OCI-LY1 (cell line): ENCODE results near the gene FOXO3.

Source experiments
- H2AFZ ChIP-seq: fragments of 200-600 bp; sonication (generic), shearing (Covaris generic); 2 replicates; pipeline ENCODE4 v1.6.0; 2014; ENCODE audit warnings: antibody characterized with exemption, mild to moderate bottlenecking, low read length
- H3F3A ChIP-seq: fragments of 200-600 bp; sonication (generic), shearing (Covaris generic); 2 replicates; pipeline ENCODE4 v1.6.0; 2014; ENCODE audit warnings: mild to moderate bottlenecking, antibody characterized with exemption, low read length, moderate library complexity; ENCODE audit not compliant: insufficient read depth
- H3K27ac ChIP-seq: fragments of 200-600 bp; sonication (generic); 2 replicates; pipeline ENCODE4 v1.5.1; 2014; ENCODE audit warnings: low read length, mixed run types, mild to moderate bottlenecking, low read depth; ENCODE audit not compliant: poor library complexity, severe bottlenecking
- H3K27me3 ChIP-seq: fragments of 200-600 bp; sonication (generic); 2 replicates; pipeline ENCODE4 v1.6.0; 2014; ENCODE audit warnings: antibody characterized with exemption, mild to moderate bottlenecking, low read length, moderate library complexity; ENCODE audit not compliant: insufficient read depth
- H3K36me3 ChIP-seq: fragments of 200-600 bp; sonication (generic); 2 replicates; pipeline ENCODE4 v1.6.1; 2014; ENCODE audit warnings: mild to moderate bottlenecking, antibody characterized with exemption, low read length, moderate library complexity, mixed read lengths; ENCODE audit not compliant: insufficient read depth
- H3K4me1 ChIP-seq: fragments of 200-600 bp; sonication (generic); 2 replicates; pipeline ENCODE4 v1.5.1; 2014; ENCODE audit warnings: mild to moderate bottlenecking, low read length, moderate library complexity; ENCODE audit not compliant: insufficient read depth, severe bottlenecking
- H3K4me2 ChIP-seq: fragments of 200-600 bp; sonication (generic), shearing (Covaris generic); 2 replicates; pipeline ENCODE4 v1.6.1; 2014; ENCODE audit warnings: low read length
- H3K4me3 ChIP-seq: fragments of 200-600 bp; sonication (generic); 2 replicates; pipeline ENCODE4 v1.5.1; 2014; ENCODE audit warnings: low read length, low read depth, mild to moderate bottlenecking, mixed read lengths; ENCODE audit not compliant: poor library complexity, severe bottlenecking
- H3K79me2 ChIP-seq: fragments of 200-600 bp; shearing (Covaris generic); 2 replicates; pipeline ENCODE4 v1.6.1; 2016; ENCODE audit warnings: mixed run types, low read length, mixed read lengths; ENCODE audit not compliant: insufficient read depth
- H3K9ac ChIP-seq: fragments of 200-600 bp; sonication (generic), shearing (Covaris generic); 2 replicates; pipeline ENCODE4 v1.6.1; 2014; ENCODE audit warnings: mild to moderate bottlenecking, low read length, mixed read lengths
- H3K9me2 ChIP-seq: fragments of 200-600 bp; sonication (generic), shearing (Covaris generic); 2 replicates; pipeline ENCODE4 v1.6.1; 2014; ENCODE audit warnings: low read depth, mild to moderate bottlenecking, low read length, mixed read lengths
- H3K9me3 ChIP-seq: fragments of 200-600 bp; shearing (Covaris generic); 2 replicates; pipeline ENCODE4 v1.6.1; 2014; ENCODE audit warnings: low read length, mixed read lengths
- H4K20me1 ChIP-seq: fragments of 200-600 bp; sonication (generic), shearing (Covaris generic); 2 replicates; pipeline ENCODE4 v1.6.0; 2016; ENCODE audit warnings: mild to moderate bottlenecking, low read length; ENCODE audit not compliant: insufficient read depth
- CTCF ChIP-seq: fragments of 200-600 bp; sonication (generic), shearing (Covaris generic); IDR thresholded peaks from 2 replicates; pipeline ENCODE4 v1.5.1; 2017; ENCODE audit warnings: mild to moderate bottlenecking, antibody characterized with exemption, low read length, moderate library complexity, mixed read lengths
- EZH2 ChIP-seq: fragments of 200-600 bp; sonication (generic), shearing (Covaris generic); IDR thresholded peaks from 2 replicates; pipeline ENCODE4 v1.8.0; 2017; ENCODE audit warnings: borderline replicate concordance, mixed run types, mild to moderate bottlenecking, antibody characterized with exemption, low read length, moderate library complexity, mixed read lengths

The FOXO3 gene

DNA sequence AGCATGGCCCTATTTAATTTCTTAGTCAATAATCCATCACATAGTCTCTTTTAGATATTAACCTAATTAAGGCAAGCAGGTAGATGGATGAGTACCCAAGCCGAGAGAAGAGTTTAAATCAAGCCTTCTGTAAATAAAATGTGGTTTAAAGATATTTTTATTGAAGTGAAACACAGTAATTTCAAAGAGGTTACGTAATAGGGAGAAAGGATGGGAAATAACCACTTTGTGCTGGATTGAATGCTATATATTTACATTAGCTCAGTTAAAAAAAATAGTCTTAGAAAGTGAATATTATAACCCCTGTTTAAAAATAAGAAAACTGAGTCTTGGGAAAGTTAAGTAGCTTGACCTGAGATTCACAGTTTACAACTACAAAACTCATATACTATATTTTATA, 37.0 kb upstream of the FOXO3 start:
- Histone ChIP-seq H4K20me1 (no peaks in the 10 kb centered on the region), H3K9me2 (no peaks in the 10 kb centered on the region), H3K4me1 (no peaks in the 10 kb centered on the region), H3K27me3 (no peaks in the 10 kb centered on the region), H2AFZ (no peak overlapping the region), H3K9ac (no peak overlapping the region), H3K79me2 (no peaks in the 10 kb centered on the region), H3K27ac (no peak overlapping the region), H3K9me3 (no peaks in the 10 kb centered on the region), H3K4me2 (no peak overlapping the region), H3K4me3 (no peak overlapping the region), H3K36me3 (no peaks in the 10 kb centered on the region), H3F3A (no peaks in the 10 kb centered on the region)
- TF ChIP-seq CTCF, result no peak
- TF ChIP-seq EZH2, result no peak

DNA sequence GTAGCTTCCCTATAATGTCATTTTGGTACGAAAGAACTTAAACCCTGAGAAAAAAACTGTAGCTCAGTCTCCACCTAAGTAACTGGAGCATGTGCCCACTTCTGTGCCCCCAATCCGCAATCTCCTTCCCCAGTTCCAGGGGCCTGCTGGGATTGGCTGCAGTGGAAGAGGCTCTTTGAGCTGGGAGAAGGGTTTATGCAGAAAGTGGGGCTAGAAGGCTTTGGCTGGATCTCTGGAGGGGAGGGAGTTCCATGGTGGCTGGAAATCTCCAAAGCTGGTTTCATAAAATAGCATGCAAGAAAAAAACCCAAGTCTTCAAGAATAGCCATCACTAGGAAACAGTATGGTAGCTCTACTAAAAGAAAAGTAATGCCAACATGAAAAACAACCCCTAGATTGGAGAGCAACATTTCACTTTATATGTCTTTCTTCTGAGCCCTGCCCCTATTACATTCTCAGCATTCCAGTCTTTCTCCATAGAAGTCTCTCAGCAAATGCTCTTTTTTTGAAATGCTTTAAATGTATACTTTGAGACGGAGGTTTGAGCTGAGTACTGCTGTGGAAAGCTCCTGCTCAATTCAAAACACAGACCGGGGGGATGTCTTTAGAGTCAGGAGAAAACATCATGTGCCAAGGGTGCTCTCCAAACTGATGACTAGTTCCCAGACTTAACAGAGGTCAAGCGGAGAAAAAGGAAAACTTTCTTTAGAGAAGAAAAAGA, 36.0 kb upstream of the FOXO3 start:
- H3K9me2 ChIP-seq, result no peaks in the 10 kb centered on the region
- no peak overlapping the region for H2AFZ ChIP-seq
- H3K9me3 ChIP-seq, result no peaks in the 10 kb centered on the region
- no peaks in the 10 kb centered on the region for H4K20me1 ChIP-seq
- H3K79me2 ChIP-seq, result no peaks in the 10 kb centered on the region
- no peaks in the 10 kb centered on the region for H3K4me1 ChIP-seq
- no peak overlapping the region for H3K27ac ChIP-seq
- H3K9ac ChIP-seq, result no peak overlapping the region
- H3F3A ChIP-seq, result no peaks in the 10 kb centered on the region
- no peaks in the 10 kb centered on the region for H3K36me3 ChIP-seq
- TF ChIP-seq CTCF (no peak), EZH2 (no peak)
- no peak overlapping the region for H3K4me2 ChIP-seq
- H3K4me3 ChIP-seq, result no peak overlapping the region
- no peaks in the 10 kb centered on the region for H3K27me3 ChIP-seq

DNA sequence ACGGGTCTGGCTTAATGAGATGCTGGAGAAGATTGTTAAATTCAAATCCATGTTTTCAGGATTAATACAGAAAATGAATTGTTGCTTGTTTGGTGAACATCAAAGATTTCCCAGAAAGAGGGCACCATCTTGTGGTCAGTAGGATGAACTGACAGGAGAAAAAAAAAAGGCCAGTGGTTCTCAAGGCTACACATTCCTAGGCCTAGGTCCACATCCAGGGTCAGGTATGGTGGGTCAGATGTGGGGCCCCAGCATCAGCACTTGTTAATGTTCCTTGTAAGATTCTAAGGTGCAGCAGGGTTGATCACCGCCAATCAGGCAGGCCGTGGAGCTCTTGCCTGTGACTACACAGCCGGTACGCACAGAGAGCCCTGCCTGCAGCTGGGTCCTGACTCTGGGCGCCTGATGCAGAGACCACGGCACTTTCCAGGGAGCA, 34.0 kb upstream of the FOXO3 start:
- Histone ChIP-seq H3K9ac (no peak overlapping the region), H2AFZ (no peak overlapping the region), H3K4me2 (no peak overlapping the region), H3K27me3 (no peaks in the 10 kb centered on the region), H4K20me1 (no peaks in the 10 kb centered on the region), H3K9me3 (no peaks in the 10 kb centered on the region), H3F3A (no peaks in the 10 kb centered on the region), H3K4me1 (no peaks in the 10 kb centered on the region), H3K36me3 (no peaks in the 10 kb centered on the region), H3K9me2 (no peaks in the 10 kb centered on the region), H3K79me2 (no peaks in the 10 kb centered on the region), H3K27ac (no peak overlapping the region), H3K4me3 (no peak overlapping the region)
- TF ChIP-seq CTCF (peak; percentile 83), EZH2 (no peak)
